BJ (cell line): ENCODE results near the gene RBPJ. TPM values are rescaled to one million over a fixed set of nuclear protein-coding genes. Genes with fewer than 3 reads are reported as not detected.

Experiments used
- CTCF ChIA-PET: fragments of 350-600 bp; formaldehyde crosslinking; extraction: SDS; loops from one replicate; lab custom pipeline; 2021; ENCODE audit warnings: antibody characterized with exemption, inconsistent platforms; lab: Yijun Ruan, JAX
- POLR2A ChIA-PET: fragments of 300-600 bp; sonication (Branson Sonifier 250); formaldehyde crosslinking; extraction: SDS; loops from one replicate; lab custom pipeline; 2021; ENCODE audit warnings: antibody characterized with exemption; lab: Charles Lee
- DNase-seq: peaks from one replicate; pipeline ENCODE4 v3.0.0-alpha.2; 2011; ENCODE audit warnings: low read depth
- H3K27me3 ChIP-seq: 2 replicates; pipeline ENCODE4 v1.6.0; 2011; ENCODE audit warnings: low read length; ENCODE audit not compliant: control insufficient read depth, insufficient read depth
- H3K36me3 ChIP-seq: 2 replicates; pipeline ENCODE4 v1.5.1; 2011; ENCODE audit warnings: low read length; ENCODE audit not compliant: control insufficient read depth, insufficient read depth
- H3K4me3 ChIP-seq: 2 replicates; pipeline ENCODE4 v1.5.1; 2011; ENCODE audit warnings: low read depth, mild to moderate bottlenecking, control low read depth, low read length
- polyA plus RNA-seq: library from polyadenylated mRNA; depleted of rRNA; stranded (reverse); fragments of >200 nt; gene quantifications from 2 replicates; pipeline ENCODE4 v1.2.3, GENCODE V29; 2011
- TF ChIP-seq, protein P1 (sequence below): IDR thresholded peaks from 2 replicates; pipeline ENCODE4 v1.5.1; 2011; ENCODE audit warnings: low read depth, mild to moderate bottlenecking, control low read depth, inconsistent platforms, low read length, moderate library complexity; ENCODE audit not compliant: insufficient read depth

Gene RBPJ
- polyA plus RNA-seq, 1 experiment, result 31.6 TPM

GRCh38 chr4:26418850-26419249 lies 98.0 kb downstream of the RBPJ start:
- POLR2A ChIA-PET, result no interaction called here
- Histone ChIP-seq H3K36me3 (no peaks in the 10 kb centered on the region), H3K27me3 (no peaks in the 10 kb centered on the region), H3K4me3 (no peak overlapping the region)
- CTCF ChIA-PET, result interaction anchor here (0.8 to 1.5 kb wide), 3 partner anchors 87 to 425 kb away, joined by 3 to 8 read pairs (median 4); no protein-coding TSS in a partner anchor
- no peak for DNase-seq
- TF ChIP-seq, protein P1, sequence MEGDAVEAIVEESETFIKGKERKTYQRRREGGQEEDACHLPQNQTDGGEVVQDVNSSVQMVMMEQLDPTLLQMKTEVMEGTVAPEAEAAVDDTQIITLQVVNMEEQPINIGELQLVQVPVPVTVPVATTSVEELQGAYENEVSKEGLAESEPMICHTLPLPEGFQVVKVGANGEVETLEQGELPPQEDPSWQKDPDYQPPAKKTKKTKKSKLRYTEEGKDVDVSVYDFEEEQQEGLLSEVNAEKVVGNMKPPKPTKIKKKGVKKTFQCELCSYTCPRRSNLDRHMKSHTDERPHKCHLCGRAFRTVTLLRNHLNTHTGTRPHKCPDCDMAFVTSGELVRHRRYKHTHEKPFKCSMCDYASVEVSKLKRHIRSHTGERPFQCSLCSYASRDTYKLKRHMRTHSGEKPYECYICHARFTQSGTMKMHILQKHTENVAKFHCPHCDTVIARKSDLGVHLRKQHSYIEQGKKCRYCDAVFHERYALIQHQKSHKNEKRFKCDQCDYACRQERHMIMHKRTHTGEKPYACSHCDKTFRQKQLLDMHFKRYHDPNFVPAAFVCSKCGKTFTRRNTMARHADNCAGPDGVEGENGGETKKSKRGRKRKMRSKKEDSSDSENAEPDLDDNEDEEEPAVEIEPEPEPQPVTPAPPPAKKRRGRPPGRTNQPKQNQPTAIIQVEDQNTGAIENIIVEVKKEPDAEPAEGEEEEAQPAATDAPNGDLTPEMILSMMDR, result no peak

GRCh38 chr4:26420438-26420837 lies 99.6 kb downstream of the RBPJ start:
- H3K27me3 ChIP-seq, result no peaks in the 10 kb centered on the region
- no peak overlapping the region for H3K4me3 ChIP-seq
- DNase-seq, result no peak
- CTCF ChIA-PET, result interaction anchor here (0.7 kb wide), 1 partner anchor 144 kb away, joined by 3 read pairs; no protein-coding TSS in a partner anchor
- TF ChIP-seq, protein P1, result no peak
- POLR2A ChIA-PET, result no interaction called here
- peaks cover 1% of the 10 kb centered on the region for H3K36me3 ChIP-seq

GRCh38 chr4:26420913-26421312 lies 100.1 kb downstream of the RBPJ start:
- H3K27me3 ChIP-seq, result no peaks in the 10 kb centered on the region
- ChIA-PET POLR2A (no interaction called here), CTCF (no interaction called here)
- peak; percentile 15 for DNase-seq
- H3K4me3 ChIP-seq, result no peak overlapping the region
- TF ChIP-seq, protein P1, result no peak
- peaks cover 1% of the 10 kb centered on the region for H3K36me3 ChIP-seq

- TF ChIP-seq, protein P1, result no peak
- Histone ChIP-seq H3K4me3 (no peak overlapping the region), H3K36me3 (peaks cover 1% of the 10 kb centered on the region), H3K27me3 (no peaks in the 10 kb centered on the region)
- CTCF ChIA-PET, result interaction anchor here (0.6 to 0.7 kb wide), 3 partner anchors 94 to 583 kb away, joined by 3 to 4 read pairs (median 3); no protein-coding TSS in a partner anchor
- POLR2A ChIA-PET, result no interaction called here
- no peak for DNase-seq
Measured at GRCh38 chr4:26424153-26424552, 103.3 kb downstream of the RBPJ start.

DNA sequence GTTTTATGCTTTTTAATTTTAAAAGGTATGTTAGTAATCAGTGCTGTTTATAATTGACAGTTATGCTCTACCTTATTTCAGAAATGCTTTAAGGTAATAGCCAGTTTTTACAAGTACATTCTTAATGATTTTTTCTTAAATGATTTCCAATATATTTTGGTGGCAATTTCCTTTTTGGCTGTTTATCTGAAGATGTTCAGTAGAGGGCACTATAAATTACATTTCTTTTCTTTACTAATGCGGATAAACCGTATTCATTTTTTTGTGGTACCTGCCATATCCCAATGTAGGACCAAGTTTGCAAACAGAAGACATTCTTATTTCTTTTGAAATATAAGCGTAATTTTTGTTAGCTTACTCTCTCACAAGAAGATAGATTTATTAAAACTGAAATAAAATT lies 104.0 kb downstream of the RBPJ start:
- POLR2A ChIA-PET, result no interaction called here
- TF ChIP-seq, protein P1, result 0 out of 2 replicates have a peak, but pooled peaks have one; percentile 2
- peaks cover 2% of the 10 kb centered on the region for H3K36me3 ChIP-seq
- H3K27me3 ChIP-seq, result no peaks in the 10 kb centered on the region
- H3K4me3 ChIP-seq, result no peak overlapping the region
- no peak for DNase-seq
- CTCF ChIA-PET, result interaction anchor here (1.0 kb wide), 1 partner anchor 296 kb away, joined by 4 read pairs; no protein-coding TSS in a partner anchor
